Measurements from ENCODE around the gene NMNAT3. TPM values are rescaled to one million over a fixed set of nuclear protein-coding genes. Genes with fewer than 3 reads are reported as not detected.

The NMNAT3 gene
- total and polyA plus RNA-seq, 4 donors, result 1.9 to 19.7 (median 2.9) TPM

DNA sequence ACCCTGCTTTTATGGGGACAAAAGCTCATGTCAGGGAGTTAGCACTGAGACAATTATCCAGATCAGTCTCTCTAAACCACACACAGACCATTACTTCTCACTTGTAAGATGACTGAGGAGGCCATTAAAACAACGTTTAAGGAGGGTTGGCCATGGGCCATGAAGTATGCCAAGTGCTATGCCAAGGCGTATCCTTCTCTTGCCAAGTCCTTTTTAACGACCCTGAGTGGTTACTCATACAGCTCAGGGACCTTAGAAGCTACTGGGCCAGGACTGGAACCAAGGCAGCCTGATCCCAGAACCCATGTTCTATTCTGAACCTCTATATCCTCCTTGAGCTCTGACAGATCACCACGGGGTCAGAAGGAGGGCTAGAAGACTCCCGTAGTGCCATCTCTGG lies 50.0 kb downstream of the NMNAT3 start (continued):
- TF ChIP-seq, protein P1, sequence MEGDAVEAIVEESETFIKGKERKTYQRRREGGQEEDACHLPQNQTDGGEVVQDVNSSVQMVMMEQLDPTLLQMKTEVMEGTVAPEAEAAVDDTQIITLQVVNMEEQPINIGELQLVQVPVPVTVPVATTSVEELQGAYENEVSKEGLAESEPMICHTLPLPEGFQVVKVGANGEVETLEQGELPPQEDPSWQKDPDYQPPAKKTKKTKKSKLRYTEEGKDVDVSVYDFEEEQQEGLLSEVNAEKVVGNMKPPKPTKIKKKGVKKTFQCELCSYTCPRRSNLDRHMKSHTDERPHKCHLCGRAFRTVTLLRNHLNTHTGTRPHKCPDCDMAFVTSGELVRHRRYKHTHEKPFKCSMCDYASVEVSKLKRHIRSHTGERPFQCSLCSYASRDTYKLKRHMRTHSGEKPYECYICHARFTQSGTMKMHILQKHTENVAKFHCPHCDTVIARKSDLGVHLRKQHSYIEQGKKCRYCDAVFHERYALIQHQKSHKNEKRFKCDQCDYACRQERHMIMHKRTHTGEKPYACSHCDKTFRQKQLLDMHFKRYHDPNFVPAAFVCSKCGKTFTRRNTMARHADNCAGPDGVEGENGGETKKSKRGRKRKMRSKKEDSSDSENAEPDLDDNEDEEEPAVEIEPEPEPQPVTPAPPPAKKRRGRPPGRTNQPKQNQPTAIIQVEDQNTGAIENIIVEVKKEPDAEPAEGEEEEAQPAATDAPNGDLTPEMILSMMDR (IDR thresholded peaks at IDR 0.05; ENCODE audit: low read depth, low read length, missing input control), result no peak
- TF ChIP-seq MAX (IDR thresholded peaks at IDR 0.05), result no peak

- DNase-seq (ENCODE audit: low spot score), result no peak
- Histone ChIP-seq H3K4me3 (ENCODE audit: low read depth in 1 of 3, low read length in 3 of 3) (no peak overlapping the region), H3K9me3 (ENCODE audit: control insufficient read depth in 4 of 4, low read length in 3 of 4) (no peaks in the 10 kb centered on the region), H3K27ac (ENCODE audit: low read depth in 1 of 2, low read length in 2 of 2) (no peak overlapping the region), H3K27me3 (ENCODE audit: control insufficient read depth in 4 of 4, insufficient read depth in 4 of 4, low read length in 3 of 4) (no peaks in the 10 kb centered on the region), H3K4me1 (ENCODE audit: control insufficient read depth in 4 of 4, insufficient read depth in 4 of 4, low read length in 3 of 4) (no peaks in the 10 kb centered on the region), H3K9ac (ENCODE audit: low read depth in 1 of 2, low read length in 2 of 2) (no peak overlapping the region), H3K36me3 (ENCODE audit: control insufficient read depth in 4 of 4, insufficient read depth in 3 of 4, low read depth in 1 of 4, low read length in 3 of 4) (no peaks in the 10 kb centered on the region)
- 87% methylated on average over 3 of the region's 3 CpGs for WGBS
- TF ChIP-seq FOXA1 (IDR thresholded peaks at IDR 0.05), result no peak
- TF ChIP-seq TAF1 (conservative IDR thresholded peaks at IDR 0.05), result no peak
- TF ChIP-seq FOXA2 (IDR thresholded peaks at IDR 0.05), result no peak
- TF ChIP-seq, protein P2, sequence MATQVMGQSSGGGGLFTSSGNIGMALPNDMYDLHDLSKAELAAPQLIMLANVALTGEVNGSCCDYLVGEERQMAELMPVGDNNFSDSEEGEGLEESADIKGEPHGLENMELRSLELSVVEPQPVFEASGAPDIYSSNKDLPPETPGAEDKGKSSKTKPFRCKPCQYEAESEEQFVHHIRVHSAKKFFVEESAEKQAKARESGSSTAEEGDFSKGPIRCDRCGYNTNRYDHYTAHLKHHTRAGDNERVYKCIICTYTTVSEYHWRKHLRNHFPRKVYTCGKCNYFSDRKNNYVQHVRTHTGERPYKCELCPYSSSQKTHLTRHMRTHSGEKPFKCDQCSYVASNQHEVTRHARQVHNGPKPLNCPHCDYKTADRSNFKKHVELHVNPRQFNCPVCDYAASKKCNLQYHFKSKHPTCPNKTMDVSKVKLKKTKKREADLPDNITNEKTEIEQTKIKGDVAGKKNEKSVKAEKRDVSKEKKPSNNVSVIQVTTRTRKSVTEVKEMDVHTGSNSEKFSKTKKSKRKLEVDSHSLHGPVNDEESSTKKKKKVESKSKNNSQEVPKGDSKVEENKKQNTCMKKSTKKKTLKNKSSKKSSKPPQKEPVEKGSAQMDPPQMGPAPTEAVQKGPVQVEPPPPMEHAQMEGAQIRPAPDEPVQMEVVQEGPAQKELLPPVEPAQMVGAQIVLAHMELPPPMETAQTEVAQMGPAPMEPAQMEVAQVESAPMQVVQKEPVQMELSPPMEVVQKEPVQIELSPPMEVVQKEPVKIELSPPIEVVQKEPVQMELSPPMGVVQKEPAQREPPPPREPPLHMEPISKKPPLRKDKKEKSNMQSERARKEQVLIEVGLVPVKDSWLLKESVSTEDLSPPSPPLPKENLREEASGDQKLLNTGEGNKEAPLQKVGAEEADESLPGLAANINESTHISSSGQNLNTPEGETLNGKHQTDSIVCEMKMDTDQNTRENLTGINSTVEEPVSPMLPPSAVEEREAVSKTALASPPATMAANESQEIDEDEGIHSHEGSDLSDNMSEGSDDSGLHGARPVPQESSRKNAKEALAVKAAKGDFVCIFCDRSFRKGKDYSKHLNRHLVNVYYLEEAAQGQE (IDR thresholded peaks at IDR 0.05), result no peak
- TF ChIP-seq GABPA (IDR thresholded peaks at IDR 0.05 in 1 of 2, conservative IDR thresholded peaks at IDR 0.05 in 1 of 2), result no peak
- no peak for TF ChIP-seq NR2F2 (IDR thresholded peaks at IDR 0.05)
- no peak for TF ChIP-seq RXRA (IDR thresholded peaks at IDR 0.05)
- TF ChIP-seq, protein P1 (IDR thresholded peaks at IDR 0.05; ENCODE audit: low read depth, low read length, missing input control), result no peak
- no peak for TF ChIP-seq MAX (IDR thresholded peaks at IDR 0.05)
- no peak for TF ChIP-seq HNF4G (IDR thresholded peaks at IDR 0.05)
- no peak for TF ChIP-seq HNF4A (conservative IDR thresholded peaks at IDR 0.05)
- TF ChIP-seq RAD21 (IDR thresholded peaks at IDR 0.05), result no peak
- no peak for TF ChIP-seq ATF3 (IDR thresholded peaks at IDR 0.05)
- no peak for TF ChIP-seq YY1 (IDR thresholded peaks at IDR 0.05)
- no peak for TF ChIP-seq JUND (IDR thresholded peaks at IDR 0.05)
- no peak for TF ChIP-seq SP1 (IDR thresholded peaks at IDR 0.05)
- TF ChIP-seq EGR1 (IDR thresholded peaks at IDR 0.05; ENCODE audit: low read depth in 2 of 2), result no peak
- TF ChIP-seq, protein P3, sequence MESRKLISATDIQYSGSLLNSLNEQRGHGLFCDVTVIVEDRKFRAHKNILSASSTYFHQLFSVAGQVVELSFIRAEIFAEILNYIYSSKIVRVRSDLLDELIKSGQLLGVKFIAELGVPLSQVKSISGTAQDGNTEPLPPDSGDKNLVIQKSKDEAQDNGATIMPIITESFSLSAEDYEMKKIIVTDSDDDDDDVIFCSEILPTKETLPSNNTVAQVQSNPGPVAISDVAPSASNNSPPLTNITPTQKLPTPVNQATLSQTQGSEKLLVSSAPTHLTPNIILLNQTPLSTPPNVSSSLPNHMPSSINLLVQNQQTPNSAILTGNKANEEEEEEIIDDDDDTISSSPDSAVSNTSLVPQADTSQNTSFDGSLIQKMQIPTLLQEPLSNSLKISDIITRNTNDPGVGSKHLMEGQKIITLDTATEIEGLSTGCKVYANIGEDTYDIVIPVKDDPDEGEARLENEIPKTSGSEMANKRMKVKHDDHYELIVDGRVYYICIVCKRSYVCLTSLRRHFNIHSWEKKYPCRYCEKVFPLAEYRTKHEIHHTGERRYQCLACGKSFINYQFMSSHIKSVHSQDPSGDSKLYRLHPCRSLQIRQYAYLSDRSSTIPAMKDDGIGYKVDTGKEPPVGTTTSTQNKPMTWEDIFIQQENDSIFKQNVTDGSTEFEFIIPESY (IDR thresholded peaks at IDR 0.05), result no peak
These were observed 57.3 kb downstream of the NMNAT3 start for GRCh38 chr3:139620438-139620837.
